NCI-H2227 treated with DMSO at 0.1 percent for 48 hours (cell line): ENCODE measurements around the gene NUAK1.

ENCODE experiments used
- DNase-seq: peaks from one replicate; lab custom pipeline; 2025; lab: John Stamatoyannopoulos, UW

The NUAK1 gene

GRCh38 chr12:106109168-106109910 lies 29.4 kb downstream of the NUAK1 start:
- no peak for DNase-seq

GRCh38 chr12:106108185-106108835 lies 30.4 kb downstream of the NUAK1 start:
- no peak for DNase-seq

DNA sequence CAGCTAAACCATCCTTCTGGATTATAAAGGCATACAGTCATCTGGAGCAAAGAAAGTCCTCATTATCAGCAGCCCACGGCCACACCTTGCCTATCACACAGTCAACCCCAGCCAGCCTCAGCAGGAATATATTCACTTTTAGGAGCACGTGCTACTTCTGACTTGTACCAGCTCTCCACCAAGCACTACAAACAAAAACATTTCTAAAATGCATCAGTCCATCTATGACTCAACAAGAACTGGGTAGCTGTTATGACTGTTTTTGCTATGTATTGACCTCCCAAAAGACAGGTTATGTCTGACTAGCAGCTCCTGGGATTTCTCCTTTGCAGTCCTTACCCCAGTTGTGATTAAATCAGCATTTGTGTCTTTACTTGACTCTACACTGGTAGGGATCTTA lies 31.2 kb downstream of the NUAK1 start:
- no peak for DNase-seq

DNA sequence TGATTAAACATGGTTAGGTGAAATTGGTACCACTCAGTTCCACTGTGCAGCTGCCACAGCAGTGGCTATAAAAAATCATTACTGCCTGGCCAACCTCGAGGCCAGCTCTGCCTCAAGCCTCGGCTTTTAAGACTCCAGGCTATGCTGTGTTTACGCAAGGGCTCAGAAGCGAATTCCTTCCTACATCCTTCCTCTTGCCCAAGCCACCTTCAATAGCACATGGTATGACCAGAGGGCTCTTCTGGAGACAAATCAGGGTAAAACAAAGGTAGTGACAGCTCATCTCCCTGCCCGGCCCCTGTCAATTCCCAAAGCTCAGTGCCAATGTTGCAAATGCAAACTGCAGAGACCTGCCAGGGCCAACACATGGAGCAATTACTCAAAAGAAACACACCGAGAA lies 31.9 kb downstream of the NUAK1 start:
- DNase-seq = no peak

DNA sequence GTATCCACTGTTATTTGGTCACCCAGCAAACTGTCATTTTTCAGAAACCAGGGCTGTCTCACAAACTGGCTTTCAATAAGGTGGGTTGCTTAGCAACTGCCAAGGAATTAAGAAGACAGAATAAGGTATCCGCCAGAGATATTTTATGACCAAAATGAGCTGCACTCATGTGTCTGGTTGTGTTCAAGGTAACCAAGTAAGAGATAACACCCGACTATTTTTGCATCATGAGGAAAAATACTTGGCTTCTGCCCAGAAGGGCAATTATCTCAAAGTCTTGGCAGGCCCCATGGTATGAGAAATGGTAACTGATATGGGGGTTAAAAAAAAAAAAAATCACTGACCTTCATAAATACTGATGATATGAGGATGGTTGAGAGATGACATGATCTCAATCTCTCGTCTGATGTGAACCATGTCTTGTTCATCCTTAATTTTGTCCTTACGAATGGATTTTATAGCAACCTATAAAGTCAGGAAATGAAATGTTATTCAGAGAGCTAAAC lies 32.6 kb downstream of the NUAK1 start:
- DNase-seq = peak; percentile 42

DNA sequence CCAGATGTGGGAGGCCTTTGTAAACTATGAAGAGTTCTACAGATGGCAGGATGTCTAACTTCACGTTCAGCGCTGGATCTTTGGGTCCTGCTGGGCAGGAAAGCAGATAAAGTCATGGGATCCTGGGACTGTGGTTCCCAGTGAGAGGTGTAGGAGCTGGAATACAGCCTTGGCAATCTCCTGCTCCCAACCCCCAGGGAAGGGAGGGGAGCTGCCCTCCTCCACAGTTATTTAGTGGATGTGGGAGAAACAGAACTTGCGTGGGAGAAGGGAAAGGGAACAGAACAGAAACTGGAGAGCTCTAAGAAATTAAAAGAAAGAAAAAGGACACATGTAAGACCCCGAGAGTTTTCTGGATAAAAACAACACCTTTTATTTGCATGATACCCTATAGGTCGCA lies 37.0 kb downstream of the NUAK1 start:
- no peak for DNase-seq

- no peak for DNase-seq
Measured at GRCh38 chr12:106098691-106099200, 40.0 kb downstream of the NUAK1 start.

- DNase-seq = no peak
Measured at GRCh38 chr12:106097011-106097410, 41.7 kb downstream of the NUAK1 start.

DNA sequence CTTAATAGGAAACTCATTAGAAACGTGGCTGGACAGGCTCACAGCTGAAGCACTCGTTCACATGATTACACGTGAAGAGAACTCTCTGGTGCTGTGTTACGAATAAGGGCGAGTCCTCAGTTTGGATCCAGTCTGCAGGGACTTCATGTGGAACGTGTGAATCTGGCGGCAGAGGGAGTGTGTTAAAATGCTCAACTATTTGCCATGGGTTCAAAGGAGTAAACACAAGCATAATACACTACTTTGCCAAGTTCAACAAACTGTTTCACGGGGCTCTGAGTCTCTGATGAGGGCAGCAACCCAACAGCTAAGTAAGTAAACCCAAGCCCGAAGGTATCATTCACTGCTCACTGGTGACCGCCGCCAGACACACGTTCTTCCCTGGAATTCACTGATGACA lies 42.4 kb downstream of the NUAK1 start:
- no peak for DNase-seq

GRCh38 chr12:106094304-106094703 lies 44.5 kb downstream of the NUAK1 start:
- no peak for DNase-seq

- no peak for DNase-seq
Measured at GRCh38 chr12:106093246-106093645, 45.5 kb downstream of the NUAK1 start.

GRCh38 chr12:106091446-106091820 lies 47.3 kb downstream of the NUAK1 start:
- DNase-seq = no peak

DNA sequence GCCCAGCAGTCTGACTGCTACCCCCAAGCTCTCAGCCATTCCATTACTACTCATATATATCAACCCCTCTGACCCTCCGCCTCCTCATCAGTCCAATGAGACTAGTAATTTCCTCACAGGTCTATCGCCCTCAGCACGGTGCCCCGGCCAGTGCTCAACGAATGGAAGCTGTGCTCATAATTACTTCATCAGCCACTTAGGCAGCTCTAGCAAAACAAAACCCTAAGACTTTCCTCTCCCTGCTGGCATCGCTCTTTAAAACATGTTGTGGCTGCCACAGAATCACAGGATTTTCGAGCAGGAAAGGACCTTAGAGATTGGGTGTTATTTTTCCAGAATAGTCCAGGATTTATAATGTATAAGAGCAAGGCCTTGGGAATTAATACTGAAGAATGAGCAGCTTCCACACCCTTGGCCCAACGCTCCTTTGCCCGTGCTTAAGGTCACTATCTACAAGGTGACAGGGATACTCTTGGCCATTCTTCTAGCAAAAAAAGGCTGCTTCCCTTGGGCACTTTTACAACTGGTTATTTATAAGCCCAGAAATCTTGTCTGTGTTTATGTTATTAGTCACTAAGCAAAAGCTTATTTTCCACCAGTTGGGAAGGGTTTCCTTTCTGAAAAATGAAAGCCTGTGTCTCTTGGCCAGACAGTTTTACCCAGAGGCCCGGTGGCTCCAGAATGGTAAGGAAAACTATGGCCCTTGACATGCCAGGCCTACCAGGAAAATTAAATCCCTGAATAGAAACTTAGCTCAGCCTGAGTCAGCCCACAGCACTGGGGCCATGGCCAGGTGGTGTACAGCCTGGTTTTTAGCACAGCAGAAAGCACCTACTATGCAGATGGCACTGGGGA lies 47.9 kb downstream of the NUAK1 start:
- DNase-seq = peak; percentile 20

DNA sequence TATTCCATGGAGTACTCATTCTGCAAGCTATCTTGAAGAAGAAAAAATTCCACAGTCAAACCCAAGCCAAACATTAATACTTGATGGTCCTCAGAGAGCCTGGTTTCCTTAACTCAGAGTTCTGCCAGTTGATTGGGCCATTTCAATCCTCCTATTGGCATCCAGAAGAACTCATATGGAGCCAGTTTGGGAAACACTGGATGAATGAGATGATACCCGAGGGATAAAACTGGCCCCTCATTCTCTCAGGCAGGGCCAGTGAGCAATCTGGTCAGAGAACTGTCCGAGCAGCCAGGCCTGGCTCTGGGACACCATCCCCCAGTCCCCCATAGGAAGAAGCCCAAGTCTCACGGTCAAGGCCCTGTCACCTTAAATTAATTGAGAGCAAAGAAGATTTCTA lies 48.8 kb downstream of the NUAK1 start:
- no peak for DNase-seq

- no peak for DNase-seq
Measured at GRCh38 chr12:106088811-106089485, 49.8 kb downstream of the NUAK1 start.

- DNase-seq = no peak
Measured at GRCh38 chr12:106088246-106088808, 50.4 kb downstream of the NUAK1 start.

DNA sequence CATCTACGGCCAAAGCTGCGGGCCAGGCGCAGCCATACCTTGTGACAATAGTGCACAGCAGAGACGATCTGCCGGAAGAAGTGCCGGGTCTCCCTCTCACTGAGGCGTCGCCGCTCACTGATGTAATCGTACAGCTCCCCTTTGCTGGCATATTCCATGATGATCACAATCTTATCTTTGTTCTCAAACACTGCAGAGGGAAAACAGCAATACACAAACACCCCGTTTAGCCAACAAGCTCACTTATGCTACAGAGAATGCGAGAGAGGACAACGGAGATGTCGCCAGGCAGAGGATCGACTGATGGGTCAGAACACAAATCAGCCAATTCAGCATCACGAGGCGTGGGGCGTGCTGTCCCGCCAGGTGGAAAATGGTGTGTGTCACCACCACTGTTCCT lies 52.1 kb downstream of the NUAK1 start:
- no peak for DNase-seq

DNA sequence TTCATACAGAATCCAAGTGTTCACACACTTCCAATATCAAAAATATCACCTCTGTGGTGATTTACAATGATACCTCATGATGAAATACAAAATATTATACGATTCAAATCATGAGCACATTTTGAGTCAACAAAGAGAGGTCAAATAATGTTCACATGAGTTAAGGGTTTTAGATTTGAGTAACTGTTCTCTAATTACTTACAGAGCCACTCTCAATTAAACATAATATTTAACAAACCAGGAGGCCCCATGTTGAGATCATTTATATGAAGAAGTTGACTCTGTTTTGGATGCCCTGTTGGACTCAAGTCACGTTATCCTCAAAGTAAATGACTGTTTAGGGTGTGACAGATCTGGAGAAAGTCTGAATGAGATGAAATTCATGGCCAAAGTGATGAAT lies 53.5 kb downstream of the NUAK1 start:
- no peak for DNase-seq

DNA sequence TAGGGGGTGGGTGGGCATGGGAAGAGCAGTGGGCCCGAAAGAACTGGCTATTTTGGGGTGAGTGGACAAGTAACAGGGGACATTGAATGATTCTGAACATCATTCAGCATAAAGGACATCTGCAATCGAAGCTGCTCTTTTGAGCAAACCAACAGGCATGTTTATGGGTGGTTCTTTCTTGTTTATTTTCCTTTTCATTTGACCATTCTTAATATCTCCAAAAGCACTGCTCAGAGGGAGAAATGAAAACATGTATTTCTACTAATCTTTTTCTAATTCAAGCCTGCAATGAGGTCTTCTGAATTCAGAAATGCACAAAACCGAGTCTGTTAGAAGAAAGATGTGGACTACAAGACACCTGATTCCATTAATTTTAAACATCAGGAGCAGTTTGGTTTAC lies 54.0 kb downstream of the NUAK1 start:
- DNase-seq = no peak

GRCh38 chr12:106084014-106084671 lies 54.6 kb downstream of the NUAK1 start:
- DNase-seq = no peak
